Islet of Langerhans (tissue), 1 donor: ENCODE data around the gene CRTC3.
"Not testable (repeated sequence)": the region's sequence is repeated elsewhere in the genome, so short reads cannot be mapped to it uniquely, and the experiment has no call there.

Source experiments
- FAIRE-seq: peaks from one replicate; lab custom pipeline; 2011; peaks lifted over from hg19 to GRCh38; lab: Jason Lieb, UNC

CRTC3 gene, protein sequence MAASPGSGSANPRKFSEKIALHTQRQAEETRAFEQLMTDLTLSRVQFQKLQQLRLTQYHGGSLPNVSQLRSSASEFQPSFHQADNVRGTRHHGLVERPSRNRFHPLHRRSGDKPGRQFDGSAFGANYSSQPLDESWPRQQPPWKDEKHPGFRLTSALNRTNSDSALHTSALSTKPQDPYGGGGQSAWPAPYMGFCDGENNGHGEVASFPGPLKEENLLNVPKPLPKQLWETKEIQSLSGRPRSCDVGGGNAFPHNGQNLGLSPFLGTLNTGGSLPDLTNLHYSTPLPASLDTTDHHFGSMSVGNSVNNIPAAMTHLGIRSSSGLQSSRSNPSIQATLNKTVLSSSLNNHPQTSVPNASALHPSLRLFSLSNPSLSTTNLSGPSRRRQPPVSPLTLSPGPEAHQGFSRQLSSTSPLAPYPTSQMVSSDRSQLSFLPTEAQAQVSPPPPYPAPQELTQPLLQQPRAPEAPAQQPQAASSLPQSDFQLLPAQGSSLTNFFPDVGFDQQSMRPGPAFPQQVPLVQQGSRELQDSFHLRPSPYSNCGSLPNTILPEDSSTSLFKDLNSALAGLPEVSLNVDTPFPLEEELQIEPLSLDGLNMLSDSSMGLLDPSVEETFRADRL

DNA sequence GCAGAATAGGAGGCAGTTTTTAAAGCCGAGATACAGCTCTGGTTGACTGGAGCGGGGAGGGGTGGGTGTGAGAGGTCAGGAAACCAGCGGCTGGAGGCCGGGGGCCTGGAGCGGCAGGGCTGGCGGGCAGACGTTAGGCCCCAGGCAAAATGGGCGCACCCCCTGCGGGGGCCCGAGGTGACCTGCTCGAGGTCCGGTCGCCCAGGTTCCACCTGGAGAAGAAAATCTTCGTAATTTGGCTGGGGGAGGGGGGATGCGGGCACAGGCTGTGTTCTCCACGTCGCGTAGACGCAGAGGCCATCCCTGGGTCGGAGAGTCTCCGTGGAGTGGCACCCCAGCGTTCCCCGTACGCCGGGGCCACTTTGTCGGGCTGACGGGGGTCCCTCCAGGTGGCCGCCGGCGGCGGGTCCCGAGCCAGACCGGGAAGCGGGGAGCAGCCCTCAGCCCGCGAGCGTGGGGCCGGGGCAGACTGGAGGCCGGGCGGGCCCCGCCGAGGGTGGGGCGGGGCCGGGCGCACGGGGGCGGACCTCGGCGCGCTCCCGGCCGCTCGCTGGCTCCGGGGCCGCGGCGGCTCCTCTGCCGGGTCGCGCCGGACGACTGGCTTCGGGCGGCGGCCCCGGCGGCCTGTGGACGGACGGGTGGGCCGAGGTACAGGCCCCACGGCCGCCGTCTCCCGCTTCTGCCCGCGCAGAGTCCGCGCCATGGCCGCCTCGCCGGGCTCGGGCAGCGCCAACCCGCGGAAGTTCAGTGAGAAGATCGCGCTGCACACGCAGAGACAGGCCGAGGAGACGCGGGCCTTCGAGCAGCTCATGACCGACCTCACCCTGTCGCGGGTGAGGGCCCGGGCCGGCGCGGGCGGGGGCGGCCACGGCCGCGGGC, at the start of gene CRTC3:
Gene CRTC3, plus strand, starts transcription at position 553 of the 879 bp plus-strand sequence. Its CDS starts 149 bp downstream, at position 702.
- no peak for FAIRE-seq

DNA sequence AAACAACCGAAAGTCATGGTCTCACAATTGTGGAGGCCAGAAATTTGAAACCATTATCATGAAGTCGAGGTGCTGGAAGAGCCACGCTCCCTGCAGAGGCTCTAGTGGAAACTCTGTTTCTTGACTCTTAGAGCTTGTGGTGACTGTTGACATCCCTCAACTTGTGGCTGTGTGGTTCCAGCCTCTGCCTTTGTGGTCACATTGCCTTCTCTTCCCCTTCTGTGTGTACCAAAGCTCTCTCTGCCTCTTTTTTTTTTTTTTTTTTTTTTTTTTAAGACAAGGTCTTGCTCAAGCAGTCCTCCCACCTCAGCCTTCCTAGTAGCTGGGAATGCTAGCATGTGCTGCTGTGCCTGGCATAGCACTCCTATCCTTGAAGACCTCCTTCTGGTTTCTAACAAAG, 48.7 kb upstream of the CRTC3 start:
- no peak for FAIRE-seq

DNA sequence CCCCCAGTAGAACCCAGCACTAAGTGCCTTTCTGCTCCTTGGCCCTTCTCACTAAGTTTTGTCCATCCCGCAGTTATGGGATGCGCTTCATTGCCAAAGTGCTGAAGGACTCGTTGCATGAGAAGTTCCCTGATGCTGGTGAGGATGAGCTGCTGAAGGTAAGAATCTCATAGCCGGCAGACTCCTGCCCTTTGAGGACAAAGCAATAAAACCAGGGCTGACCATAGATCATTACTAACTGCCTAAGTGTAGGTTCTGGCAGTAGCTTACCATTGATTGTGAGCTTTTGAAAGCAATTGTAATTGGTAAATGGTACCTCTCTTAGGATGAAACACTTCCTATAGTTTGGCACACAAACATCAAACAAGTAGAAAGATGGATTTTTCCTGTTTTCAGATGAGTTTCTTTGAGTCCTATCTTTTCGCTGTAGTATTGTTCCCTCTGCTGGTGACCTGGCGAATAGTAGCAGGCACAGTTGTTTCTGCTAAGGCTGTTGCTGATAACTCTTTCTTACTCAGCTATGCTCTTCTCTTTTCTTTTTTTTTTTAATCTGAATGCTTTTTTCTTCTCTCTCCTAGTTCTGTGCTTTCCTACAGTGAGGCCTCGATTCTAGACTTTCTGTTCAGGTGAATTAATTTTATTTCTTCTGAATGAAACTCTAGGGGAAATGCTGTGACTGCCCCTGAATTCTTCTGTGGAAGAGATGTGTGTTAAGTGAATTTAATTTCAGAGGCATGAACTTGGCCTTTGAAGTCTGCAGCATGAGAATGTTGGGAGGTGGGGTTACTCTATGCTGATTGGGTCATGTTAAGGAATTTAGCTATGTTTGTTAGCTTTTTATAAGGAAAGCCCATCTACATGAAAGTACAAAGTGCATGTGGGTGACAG, 47.4 kb upstream of the CRTC3 start:
- peak; percentile 96 for FAIRE-seq

DNA sequence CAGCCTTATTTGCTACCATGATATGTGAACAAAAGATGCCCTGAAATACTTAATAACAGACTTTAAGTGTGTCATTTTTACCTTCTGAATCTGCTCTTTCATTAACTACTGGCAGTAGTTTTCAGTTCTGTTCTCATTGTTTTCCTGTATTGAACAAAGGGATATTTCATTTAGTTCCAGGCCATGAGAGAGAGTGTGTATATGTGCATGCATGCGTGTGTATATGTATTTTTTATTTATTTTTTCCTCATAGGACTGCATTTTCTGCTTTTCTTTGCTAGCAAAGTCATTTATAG, 46.8 kb upstream of the CRTC3 start:
- FAIRE-seq = no peak

DNA sequence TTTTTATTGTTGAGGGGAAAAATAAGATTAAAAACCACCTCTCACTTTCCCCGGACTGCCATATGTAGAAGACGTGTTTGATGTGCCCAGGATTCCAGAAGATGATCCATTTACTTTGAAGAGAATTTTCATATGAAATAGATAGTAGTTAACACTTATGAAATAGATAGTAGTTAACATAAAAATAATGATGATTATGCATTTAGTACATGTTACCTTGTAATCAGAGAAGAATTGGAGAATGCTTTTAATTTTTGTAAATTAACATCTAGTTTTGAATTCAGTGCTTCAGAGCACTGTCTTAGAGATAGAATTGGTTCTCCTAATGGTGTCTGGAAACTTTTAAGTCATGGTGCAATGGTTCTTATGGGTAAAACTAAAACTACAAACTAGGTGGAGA, 46.1 kb upstream of the CRTC3 start:
- FAIRE-seq = no peak

DNA sequence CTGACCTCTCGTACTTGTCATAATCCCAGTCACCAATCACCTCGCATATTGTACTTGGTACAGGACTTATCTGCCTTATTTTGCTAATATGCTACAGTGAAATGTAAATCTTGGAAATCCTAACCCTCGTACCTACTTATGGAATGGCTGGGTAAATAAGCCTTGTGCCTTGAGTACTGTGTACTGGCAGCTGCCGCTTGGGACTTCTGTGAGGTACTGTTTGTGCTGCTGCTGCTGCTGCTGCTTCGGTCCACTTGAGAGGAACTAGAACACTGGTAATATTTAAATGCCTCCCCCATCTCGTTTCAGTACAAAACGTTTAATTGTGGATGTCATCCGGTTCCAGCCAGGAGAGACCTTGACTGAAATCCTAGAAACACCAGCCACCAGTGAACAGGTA, 42.5 kb upstream of the CRTC3 start:
- no peak for FAIRE-seq

DNA sequence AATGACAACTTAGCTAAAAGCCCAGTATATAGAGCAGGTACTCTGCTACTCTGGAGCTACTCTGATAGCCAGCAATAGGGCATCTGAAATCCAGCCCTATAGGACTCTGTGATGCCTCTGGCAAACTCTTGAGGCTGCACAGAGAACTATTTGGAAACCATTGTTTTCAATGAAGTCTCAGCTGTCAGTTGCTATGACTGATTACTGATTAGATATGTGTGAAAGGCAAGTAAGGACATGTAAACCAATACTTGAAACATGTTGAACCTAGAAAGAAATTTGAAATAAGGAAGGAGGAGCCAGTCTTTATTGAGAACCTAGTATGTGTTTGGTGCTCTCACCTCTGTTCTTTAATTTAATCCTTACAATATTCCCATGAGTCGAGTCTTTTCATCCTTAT, 40.2 kb upstream of the CRTC3 start:
- no peak for FAIRE-seq

DNA sequence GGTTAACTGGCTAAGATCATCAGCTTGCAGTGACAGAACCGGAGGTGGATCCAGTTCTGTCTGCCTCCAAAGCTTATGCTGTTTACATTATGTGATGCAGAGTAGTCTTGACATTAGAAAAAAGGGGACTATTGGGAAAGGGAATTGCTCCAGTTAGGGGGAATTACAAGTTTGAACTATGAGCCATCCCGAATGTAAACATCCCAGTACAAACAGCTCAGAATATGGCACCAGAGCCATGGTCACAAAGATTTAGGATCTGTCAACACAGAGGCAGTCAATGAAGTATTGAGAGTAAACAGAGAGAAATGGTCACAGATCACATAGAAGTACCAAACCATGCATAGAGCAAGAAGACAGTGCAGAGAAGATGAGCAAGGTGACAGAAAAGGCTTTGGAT, 39.8 kb upstream of the CRTC3 start:
- FAIRE-seq = no peak

DNA sequence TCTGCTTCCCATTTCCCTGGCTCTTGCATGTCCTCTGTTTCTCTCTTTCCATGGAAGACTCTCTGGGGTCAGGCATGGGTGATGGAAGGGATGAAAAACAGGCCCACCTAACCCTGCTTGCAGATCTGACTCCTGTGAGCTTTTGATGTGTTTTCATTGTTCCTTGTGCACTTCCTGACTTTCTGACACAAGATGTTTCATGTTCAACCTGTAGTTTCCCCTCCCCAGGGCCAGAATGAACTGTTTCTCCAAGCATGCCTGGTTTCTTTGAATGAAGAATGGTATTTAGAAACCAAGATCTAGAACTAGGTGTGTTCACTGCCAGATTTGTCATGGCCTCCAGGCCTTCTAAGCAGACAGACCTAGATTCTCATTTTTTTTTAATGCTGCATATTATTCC, 36.1 kb upstream of the CRTC3 start:
- FAIRE-seq = no peak

DNA sequence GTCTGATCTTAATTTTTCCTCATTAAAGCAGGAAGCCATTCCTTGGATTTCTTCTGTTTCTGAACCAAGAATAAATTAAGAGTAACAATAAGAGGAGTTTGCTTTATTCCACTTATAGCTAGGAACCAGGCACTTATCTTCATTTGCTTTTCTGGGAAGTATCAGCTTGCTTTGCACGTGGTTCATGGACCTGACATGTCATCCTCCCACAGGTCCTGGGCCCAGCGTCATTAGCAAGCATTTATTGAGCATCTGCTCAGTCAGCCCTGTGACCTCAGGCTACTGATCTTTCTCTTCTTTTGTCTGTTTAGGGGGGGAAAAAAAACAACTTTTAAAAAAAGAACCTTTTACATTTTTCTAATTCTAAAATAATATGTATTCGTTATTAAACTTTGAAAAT, 34.7 kb upstream of the CRTC3 start:
- no peak for FAIRE-seq

DNA sequence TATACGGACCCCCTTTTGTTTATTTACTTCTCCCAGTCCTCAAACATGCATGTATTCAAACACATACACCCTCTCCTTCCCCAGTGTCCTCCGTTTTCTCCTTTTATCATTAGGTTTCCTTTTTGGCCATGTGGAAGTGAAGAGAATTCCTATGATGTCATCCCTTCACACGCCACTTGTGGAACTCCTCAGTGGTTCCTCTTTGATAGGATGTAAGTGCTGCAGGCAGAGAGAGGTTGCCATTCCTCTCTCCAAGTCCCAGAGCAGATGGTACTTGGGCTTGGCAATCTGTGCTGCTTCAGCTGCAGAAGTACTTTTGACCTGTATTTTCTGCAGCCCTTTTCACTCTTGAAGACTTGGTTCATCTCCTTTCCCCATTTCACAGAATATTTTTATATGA, 32.9 kb upstream of the CRTC3 start:
- FAIRE-seq = no peak

DNA sequence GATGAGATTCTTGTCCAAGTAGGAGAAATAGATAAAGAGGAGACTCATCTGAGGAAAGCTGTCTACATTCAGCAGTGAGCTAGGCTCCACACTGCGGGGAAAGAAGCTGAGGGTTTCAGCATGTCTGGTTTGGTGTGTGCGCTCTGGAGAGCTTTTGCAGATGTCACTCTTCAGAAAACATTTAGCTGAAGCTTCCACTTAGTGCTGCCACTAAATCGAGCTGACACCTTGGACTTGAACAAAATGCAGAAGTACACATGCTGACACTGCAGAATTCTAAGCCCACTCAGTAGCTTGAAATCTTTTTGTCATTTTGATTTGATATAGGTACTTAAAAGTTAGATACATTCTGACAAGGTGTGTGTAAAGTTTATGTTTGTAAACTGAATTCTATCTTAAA, 32.3 kb upstream of the CRTC3 start:
- FAIRE-seq = no peak

DNA sequence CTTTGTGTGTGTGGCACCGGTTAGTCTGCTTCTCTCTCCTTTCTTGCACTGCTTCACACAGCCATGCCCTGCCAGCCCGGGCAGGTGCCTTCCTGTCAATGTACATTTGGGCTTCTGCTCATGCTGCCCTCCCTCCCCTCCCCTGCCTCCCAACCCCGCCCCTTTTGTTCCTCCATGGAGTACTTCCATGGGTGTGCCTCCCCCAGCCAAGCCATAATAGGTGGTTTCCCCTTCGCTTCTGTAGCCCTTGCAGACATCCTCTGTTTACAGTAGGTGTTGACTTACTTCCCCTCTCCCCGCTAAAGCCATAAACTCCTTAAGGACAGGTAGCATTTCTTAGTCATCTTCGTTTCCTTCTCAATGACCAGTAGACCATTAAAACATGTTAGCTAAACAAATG, 31.8 kb upstream of the CRTC3 start:
- FAIRE-seq = no peak

DNA sequence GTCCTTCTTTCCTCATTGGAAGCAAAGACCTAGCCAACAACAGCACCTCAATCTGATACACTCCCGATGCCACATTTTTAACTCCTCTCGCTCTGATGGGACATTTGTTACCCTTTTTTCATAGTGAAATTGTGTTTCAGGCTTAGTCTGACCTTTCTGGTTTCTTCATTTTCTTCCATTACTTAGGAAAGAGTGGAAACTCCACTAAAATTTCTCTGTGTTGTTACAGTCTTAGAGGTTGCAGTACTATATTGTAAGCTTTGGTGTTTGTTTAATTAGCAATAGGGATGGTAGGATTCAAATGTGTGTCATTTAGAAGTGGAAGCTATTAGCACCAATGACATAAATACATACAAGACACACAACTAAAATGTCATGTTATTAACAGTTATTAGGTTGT, 29.6 kb upstream of the CRTC3 start:
- FAIRE-seq = no peak

DNA sequence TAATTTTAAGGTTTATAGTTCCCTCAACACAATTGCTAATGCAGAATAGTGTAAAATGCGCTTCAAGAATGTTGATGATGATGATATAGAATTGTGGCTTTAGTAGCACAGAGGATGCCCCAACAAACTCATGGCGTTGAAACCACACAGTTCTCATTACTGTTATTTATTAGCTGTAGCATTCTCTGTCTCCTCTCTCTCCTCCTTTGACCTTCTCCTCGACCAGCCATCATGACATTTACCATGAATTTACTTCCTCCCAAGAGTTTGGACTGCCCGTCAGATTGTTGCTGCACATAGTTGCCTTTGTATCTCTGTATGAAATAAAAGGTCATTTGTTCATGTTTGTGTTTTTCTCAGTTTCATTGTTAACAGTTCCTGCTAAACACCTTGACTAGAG, 27.8 kb upstream of the CRTC3 start:
- FAIRE-seq = no peak

DNA sequence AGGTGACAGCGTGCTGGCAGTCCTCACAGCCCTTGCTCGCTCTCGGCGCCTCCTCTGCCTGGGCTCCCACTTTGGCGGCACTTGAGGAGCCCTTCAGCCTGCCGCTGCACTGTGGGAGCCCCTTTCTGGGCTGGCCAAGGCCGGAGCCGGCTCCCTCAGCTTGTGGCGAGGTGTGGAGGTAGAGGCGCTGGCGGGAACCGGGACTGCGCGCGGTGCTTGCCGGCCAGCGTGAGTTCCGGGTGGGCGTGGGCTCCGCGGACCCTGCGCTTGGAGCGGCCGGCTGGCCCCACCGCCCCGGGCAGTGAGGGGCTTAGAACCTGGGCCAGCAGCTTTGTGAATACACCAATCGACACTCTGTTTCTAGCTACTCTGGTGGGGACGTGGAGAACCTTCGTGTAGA, 18.9 kb upstream of the CRTC3 start:
- FAIRE-seq = not testable (repeated sequence)

DNA sequence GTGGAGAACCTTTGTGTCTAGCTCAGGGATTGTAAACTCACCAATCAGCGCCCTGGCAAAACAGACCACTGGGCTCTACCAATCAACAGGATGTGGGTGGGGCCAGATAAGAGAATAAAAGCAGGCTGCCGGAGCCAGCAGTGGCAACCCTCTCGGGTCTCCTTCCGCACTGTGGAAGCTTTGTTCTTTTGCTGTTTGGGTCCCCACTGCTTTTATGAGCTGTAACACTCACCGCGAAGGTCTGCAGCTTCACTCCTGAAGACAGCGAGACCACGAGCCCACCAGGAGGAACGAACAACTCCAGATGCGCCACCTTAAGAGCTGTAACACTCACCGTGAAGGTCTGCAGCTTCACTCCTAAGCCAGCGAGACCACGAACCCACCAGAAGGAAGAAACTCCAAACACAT, 18.5 kb upstream of the CRTC3 start:
- not testable (repeated sequence) for FAIRE-seq

DNA sequence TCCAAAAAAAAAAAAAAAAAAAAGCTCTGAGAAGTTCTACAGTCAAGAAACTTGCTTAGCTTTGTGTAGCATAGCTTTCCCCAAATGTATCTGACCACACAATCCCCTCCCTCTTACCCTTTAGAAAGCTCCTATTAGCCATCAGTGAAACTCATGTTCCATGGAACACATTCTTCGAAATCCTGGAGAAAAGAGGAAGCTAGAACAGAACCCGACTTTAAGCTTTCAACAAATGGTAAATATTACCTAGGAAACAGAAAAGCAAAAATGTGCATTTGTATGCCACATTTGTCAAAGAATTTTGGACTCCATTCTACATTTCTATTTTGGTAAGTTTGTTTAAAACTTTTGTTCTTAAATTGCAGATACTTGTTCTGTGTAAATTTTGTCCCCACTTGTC, 17.4 kb upstream of the CRTC3 start:
- no peak for FAIRE-seq

DNA sequence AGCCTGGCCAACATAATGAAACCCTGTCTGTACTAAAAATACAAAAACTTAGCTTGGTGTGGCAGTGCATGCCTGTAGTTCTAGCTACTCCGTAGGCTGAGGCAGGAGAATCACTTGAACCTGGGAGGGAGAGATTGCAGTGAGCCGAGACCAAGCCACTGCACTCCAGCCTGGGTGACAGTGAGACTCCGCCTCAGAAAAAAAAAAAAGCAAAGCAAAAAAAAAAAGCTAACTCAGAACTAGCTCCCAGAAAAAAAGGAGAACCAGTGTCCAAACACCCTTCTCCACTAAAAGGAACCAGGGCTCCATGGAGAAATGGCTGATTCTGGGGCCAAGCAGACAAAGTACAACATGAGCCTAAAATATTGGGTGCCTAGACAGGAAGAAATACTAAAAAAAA, 16.7 kb upstream of the CRTC3 start:
- FAIRE-seq = no peak

DNA sequence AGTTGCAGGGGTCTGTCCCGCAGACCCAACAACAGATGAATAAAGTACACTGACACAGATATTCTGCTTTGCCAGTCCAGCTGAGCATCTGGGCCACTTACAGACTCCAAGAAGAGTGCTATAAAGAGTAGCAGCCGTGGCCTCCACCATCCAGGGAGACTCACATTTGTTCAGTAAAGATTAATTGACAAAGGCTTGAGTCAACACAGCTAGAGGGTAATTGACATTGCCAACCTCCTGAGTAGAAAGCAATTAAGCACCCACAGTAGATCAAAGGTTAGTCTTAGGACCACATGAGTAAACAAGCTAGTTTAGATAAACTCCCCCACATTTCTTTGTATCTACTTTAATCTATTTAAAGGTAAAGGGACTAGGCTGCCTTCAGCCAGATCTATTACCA, 16.3 kb upstream of the CRTC3 start:
- FAIRE-seq = no peak

DNA sequence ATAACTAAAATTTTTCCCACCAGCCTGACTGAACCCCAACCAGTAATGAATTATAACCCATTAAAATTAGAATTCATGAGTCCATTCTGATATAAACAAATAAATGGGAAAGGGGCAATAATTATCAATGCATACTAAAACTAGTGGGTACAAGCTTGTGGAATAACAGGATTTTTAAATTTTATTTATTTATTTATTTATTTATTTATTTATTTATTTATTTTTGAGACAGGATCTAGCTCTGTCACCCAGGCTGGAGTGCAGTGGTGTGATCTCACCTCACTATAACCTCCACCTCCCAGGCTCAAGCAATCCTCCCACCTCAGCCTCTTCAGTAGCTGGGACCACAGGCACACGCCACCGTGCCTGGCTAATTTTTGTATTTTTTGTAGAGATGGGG, 15.8 kb upstream of the CRTC3 start:
- not testable (repeated sequence) for FAIRE-seq

DNA sequence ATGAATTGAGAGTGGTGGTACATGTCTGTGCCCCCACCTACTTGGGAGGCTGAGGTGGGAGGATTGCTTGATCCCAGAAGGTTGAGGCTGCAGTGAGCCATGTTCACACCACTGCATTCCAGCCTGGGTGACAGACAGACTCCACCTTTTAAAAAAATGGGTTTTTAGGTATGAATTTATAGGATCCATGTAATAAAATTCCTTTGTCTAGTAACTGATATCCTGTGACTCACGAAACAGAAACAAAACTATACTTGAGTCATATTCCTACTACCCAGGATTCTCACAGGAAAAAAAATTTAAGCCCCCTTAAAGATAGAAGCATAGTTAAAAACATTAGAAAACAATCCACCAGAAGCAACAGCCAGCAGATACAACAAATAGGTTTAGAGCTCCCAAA, 10.0 kb upstream of the CRTC3 start:
- no peak for FAIRE-seq
